K562 (cell line): ENCODE results near the gene ZNF17. TPM values are rescaled to one million over a fixed set of nuclear protein-coding genes. Genes with fewer than 3 reads are reported as not detected.

Experiments used
- BRF2 ChIP-seq: IDR thresholded peaks from 3 replicates; pipeline ENCODE4 v1.6.1; 2011; ENCODE audit warnings: borderline replicate concordance, mild to moderate bottlenecking; ENCODE audit not compliant: insufficient read length, insufficient read depth
- CCAR2 ChIP-seq: fragments of 200-400 bp; formaldehyde crosslinking; IDR thresholded peaks from 2 replicates; pipeline ENCODE4 v1.6.1; 2017; ENCODE audit warnings: mild to moderate bottlenecking, low read depth, low read length
- KAT2B ChIP-seq: IDR thresholded peaks from one replicate; pipeline ENCODE4 v1.6.1; 2012; ENCODE audit warnings: low read depth, mild to moderate bottlenecking, control low read depth, inconsistent platforms, low read length, moderate library complexity
- LARP7 ChIP-seq: fragments of 450-650 bp; IDR thresholded peaks from 2 replicates; pipeline ENCODE4 v1.6.1; 2016
- NONO ChIP-seq, 2 experiments: fragments of 200-400 bp in 1 of 2; fragments of 450-650 bp in 1 of 2; formaldehyde crosslinking in 1 of 2; IDR thresholded peaks; 2 replicates each; pipeline ENCODE4 v1.6.1; 2017; ENCODE audit warnings: low read depth in 2 of 2, mild to moderate bottlenecking in 2 of 2, moderate library complexity in 2 of 2, low read length in 1 of 2
- PCBP2 ChIP-seq: fragments of 200-400 bp; formaldehyde crosslinking; IDR thresholded peaks from 2 replicates; pipeline ENCODE4 v1.6.1; 2018; ENCODE audit warnings: low read length, low read depth, mild to moderate bottlenecking, moderate library complexity; ENCODE audit not compliant: poor library complexity, severe bottlenecking
- POU5F1 ChIP-seq: fragments of 150-350 bp; IDR thresholded peaks from 2 replicates; pipeline ENCODE4 v1.6.1; 2014; ENCODE audit warnings: borderline replicate concordance, low read length, low read depth, mild to moderate bottlenecking; ENCODE audit not compliant: partially characterized antibody
- PRDM10 ChIP-seq: fragments of 450-650 bp; IDR thresholded peaks from 2 replicates; pipeline ENCODE4 v1.6.1; 2018; ENCODE audit not compliant: partially characterized antibody
- SP2 ChIP-seq: IDR thresholded peaks from 2 replicates; pipeline ENCODE4 v1.6.1; 2011; ENCODE audit warnings: mild to moderate bottlenecking, low read depth, low read length, moderate library complexity; ENCODE audit not compliant: poor library complexity, severe bottlenecking; ENCODE audit errors: extremely low read depth
- SRSF9 ChIP-seq: fragments of 200-400 bp; formaldehyde crosslinking; IDR thresholded peaks from 2 replicates; pipeline ENCODE4 v1.6.1; 2017; ENCODE audit warnings: low read depth, low read length, borderline replicate concordance
- TEAD2 ChIP-seq: fragments of 450-650 bp; IDR thresholded peaks from 2 replicates; pipeline ENCODE4 v1.6.1; 2016; ENCODE audit warnings: missing genetic modification characterization, control low read depth, missing compliant biosample characterization
- ZNF217 ChIP-seq: sonication (generic); formaldehyde crosslinking; IDR thresholded peaks from 2 replicates; pipeline ENCODE4 v1.8.0; 2022; ENCODE audit warnings: mild to moderate bottlenecking, missing genetic modification reagents
- ZNF316 ChIP-seq: fragments of 450-650 bp; IDR thresholded peaks from 2 replicates; pipeline ENCODE4 v1.6.1; 2016
- ZNF592 ChIP-seq: fragments of 450-650 bp; IDR thresholded peaks from 2 replicates; pipeline ENCODE4 v1.6.1; 2017; ENCODE audit warnings: antibody characterized with exemption, mild to moderate bottlenecking
- polyA plus RNA-seq, 8 experiments: library from polyadenylated mRNA; depleted of rRNA in 4 of 8; stranded (reverse) in 5 of 8; unstranded in 3 of 8; fragments of >200 nt; fragmentation: Nextera tagmentation in 2 of 8; fragmentation: Illumina TruSeq in 1 of 8; extraction: Ambion mirVana in 2 of 8; extraction: Trizol in 1 of 8; gene quantifications; 2 replicates each; pipeline versions ENCODE4 v1.2.1 to v1.2.3, GENCODE V29; 2011 to 2014; ENCODE audit warnings: inconsistent platforms in 1 of 8, missing spikeins in 1 of 8
- total RNA-seq, 7 experiments: library from RNA; depleted of rRNA in 6 of 7; stranded (reverse); fragments of >200 nt in 6 of 7; fragmentation: Illumina TruSeq in 2 of 7; extraction: Trizol in 2 of 7; gene quantifications; 2 replicates each; pipeline versions ENCODE4 v1.2.1 to v1.2.3, GENCODE V29; 2011 to 2021; ENCODE audit warnings: low replicate concordance in 1 of 7
- TF ChIP-seq, protein P1 (sequence below): sonication (generic); formaldehyde crosslinking; IDR thresholded peaks from 2 replicates; pipeline ENCODE4 v1.9.0; 2022; ENCODE audit warnings: mild to moderate bottlenecking, missing genetic modification reagents
- TF ChIP-seq, protein P2 (sequence below): sonication (generic); formaldehyde crosslinking; IDR thresholded peaks from 2 replicates; pipeline ENCODE4 v1.8.0; 2022; ENCODE audit warnings: missing genetic modification reagents, mild to moderate bottlenecking, borderline replicate concordance

The ZNF17 gene
- total and polyA plus RNA-seq, 9 of the 15 experiments (the other 6 are each of a cell fraction or from before 2014, with no cell fraction given) = 5.3 to 8.6 (median 6.5) TPM

- TF ChIP-seq, protein P1, sequence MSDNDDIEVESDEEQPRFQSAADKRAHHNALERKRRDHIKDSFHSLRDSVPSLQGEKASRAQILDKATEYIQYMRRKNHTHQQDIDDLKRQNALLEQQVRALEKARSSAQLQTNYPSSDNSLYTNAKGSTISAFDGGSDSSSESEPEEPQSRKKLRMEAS = peak; percentile 47; the same call in 1 of the 2 replicates
- TF ChIP-seq TEAD2 = no peak
- TF ChIP-seq PCBP2 = no peak
- TF ChIP-seq SRSF9 = no peak
- TF ChIP-seq NONO (IDR thresholded peaks at IDR 0.05; ENCODE audit: low read depth in 2 of 2, low read length in 1 of 2) = no peak
- TF ChIP-seq CCAR2 = no peak
- peak; percentile 73 for TF ChIP-seq SP2
- no peak for TF ChIP-seq ZNF217
- no peak for TF ChIP-seq ZNF316
- TF ChIP-seq PRDM10 = no peak
- TF ChIP-seq BRF2 = no peak
- TF ChIP-seq KAT2B = no peak
- no peak for TF ChIP-seq POU5F1
- TF ChIP-seq ZNF592 = no peak
- no peak for TF ChIP-seq LARP7
- TF ChIP-seq, protein P2, sequence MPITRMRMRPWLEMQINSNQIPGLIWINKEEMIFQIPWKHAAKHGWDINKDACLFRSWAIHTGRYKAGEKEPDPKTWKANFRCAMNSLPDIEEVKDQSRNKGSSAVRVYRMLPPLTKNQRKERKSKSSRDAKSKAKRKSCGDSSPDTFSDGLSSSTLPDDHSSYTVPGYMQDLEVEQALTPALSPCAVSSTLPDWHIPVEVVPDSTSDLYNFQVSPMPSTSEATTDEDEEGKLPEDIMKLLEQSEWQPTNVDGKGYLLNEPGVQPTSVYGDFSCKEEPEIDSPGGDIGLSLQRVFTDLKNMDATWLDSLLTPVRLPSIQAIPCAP = no peak
Measured at GRCh38 chr19:57410877-57411671, at the start of gene ZNF17 (continued).
